Measurements from ENCODE around the gene ETV6. TPM values are rescaled to one million over a fixed set of nuclear protein-coding genes. Genes with fewer than 3 reads are reported as not detected.

ETV6 gene
- total RNA-seq, 1 donor from 2014 or later, result 42.0 TPM

DNA sequence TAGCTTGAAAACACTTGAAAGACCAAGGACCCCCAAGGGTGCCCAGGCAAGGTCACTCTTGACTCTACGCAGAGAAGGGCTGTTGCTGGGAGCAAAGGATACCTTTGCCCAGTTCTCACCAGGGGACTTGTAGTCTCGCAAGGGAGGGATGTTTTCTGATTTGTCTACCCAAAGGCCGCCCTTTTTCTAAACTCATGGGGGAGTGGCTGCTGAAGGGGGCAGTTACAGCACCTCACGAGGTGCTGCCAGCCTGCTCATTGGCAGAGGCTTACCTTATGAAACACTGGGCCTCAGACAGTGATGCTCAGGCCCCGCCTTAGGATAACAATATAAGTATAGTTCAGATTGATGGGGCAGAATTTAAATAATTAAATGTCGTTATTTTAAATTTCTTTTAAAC lies 107.0 kb downstream of the ETV6 start:
- DNase-seq (ENCODE audit: low spot score), result no peak

GRCh38 chr12:11757095-11757494 lies 107.6 kb downstream of the ETV6 start:
- no peak for DNase-seq (ENCODE audit: low spot score)

DNA sequence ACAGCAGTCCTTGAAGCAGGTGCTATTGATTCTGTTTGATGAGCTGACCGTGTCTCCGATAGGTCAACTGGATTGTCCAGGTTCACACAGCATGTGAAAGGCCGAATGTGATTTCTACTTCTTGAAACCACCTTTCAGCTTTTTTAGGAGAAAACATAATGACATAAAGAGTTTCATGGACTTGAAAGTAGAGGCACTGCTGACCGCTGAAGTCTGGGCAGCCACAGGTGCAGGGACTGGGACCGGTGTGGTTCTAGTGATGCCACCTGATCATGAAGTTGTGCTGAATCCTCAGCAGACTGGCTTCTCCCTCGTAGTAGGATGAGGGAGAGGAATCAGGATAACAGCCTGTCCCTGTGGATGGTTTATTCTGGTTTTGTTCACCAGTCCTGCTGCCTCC lies 108.1 kb downstream of the ETV6 start:
- DNase-seq (ENCODE audit: low spot score), result no peak

DNA sequence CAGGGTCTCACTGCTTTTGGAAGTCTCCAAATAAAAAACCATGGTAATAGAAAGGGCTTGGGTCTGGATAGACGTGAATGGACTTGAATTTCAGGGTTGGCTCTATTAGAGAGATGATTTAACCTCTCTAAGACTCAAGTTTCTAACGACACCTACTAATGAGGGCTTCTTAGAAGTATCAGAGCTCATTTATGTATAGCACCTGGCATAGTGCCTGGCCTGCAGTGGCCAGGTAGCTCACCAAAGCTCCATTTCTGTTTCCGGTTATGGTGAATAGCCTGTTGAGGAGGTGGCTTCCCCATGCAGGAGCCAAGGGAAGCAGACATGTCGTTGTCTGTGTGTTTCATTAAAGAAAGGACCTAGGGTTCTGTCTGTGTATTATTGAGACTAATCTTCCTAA lies 108.6 kb downstream of the ETV6 start:
- no peak for DNase-seq (ENCODE audit: low spot score)

- no peak for DNase-seq (ENCODE audit: low spot score)
These were observed 109.3 kb downstream of the ETV6 start for GRCh38 chr12:11758510-11759493.

DNA sequence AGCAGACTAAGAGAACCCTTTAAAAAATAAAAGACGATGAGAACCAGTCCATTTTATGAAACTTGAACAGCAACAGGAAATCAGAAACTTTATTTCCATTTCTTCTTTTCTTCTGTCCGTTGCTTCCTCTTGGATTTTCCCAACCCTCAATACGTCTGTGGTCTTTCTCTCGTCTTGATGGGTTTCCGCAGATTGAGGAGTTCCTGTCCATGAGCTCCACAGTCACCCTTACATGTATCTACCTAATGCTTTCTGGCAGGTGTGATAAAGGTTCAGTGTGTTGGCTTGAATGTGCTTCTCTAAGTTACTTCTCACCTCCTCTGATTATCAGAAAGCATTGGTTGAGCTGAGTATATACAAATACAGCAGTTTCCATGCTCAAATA lies 110.0 kb downstream of the ETV6 start:
- no peak for DNase-seq (ENCODE audit: low spot score)

GRCh38 chr12:11759899-11760298 lies 110.4 kb downstream of the ETV6 start:
- no peak for DNase-seq (ENCODE audit: low spot score)

GRCh38 chr12:11761869-11762567 lies 112.5 kb downstream of the ETV6 start:
- DNase-seq (ENCODE audit: low spot score), result no peak

- no peak for DNase-seq (ENCODE audit: low spot score)
These were observed 113.4 kb downstream of the ETV6 start for GRCh38 chr12:11762723-11763326.

DNA sequence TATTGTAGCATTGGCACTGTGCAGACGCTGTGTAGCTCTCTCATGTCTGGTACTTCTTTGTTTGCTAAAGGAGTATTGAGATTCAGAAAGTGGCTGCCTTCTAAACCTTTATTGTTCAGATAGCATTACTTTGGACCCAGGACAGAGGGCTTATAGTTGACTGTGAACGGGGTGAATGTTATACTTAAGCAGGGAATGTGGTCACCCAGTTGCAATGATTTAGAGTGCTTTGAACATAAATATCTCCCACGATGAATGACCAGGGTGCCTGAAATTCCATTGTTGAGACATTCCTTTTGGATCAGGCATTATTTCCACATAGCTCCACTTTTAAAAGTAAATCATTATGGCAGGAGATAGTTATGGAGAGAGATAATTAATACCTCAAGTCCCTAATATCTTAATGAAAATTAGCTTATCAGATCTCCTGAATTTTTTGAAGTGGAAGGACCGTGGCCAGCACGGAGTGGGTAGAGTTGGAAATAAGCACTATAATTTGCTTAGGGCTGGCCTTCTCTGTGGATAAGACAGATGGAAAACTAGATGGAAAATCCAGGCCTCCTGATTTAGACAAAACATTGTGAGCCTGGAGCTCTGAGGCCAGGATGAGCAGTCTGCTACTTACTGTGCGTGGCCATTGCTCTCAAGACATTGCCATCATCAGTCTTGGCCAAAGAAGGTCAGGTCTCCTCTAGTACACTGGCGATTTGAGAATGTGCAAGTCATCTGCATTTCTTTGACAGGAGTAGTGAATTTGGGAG lies 114.5 kb downstream of the ETV6 start:
- DNase-seq (ENCODE audit: low spot score), result no peak

DNA sequence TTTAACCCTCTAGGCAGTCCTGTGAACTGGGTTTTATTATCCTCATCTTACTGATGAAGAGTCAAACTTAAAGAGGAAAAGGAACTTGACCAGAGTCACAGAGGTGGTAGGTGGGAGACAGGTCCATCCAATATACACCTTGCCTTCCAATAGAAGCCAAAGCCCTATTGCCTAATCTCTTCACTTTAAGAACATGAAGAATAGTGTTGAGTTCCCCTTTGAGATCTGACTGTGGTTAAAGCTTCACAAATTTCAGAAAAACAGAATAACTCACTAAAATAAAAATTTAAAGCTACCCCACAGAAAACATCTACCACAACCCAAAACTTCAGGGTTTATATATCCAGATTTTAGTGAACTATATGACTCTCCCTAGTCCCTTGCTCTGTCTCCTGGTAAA lies 115.4 kb downstream of the ETV6 start:
- DNase-seq (ENCODE audit: low spot score), result no peak

GRCh38 chr12:11765421-11765816 lies 115.9 kb downstream of the ETV6 start:
- no peak for DNase-seq (ENCODE audit: low spot score)

- no peak for DNase-seq (ENCODE audit: low spot score)
These were observed 116.6 kb downstream of the ETV6 start for GRCh38 chr12:11765817-11766794.

DNA sequence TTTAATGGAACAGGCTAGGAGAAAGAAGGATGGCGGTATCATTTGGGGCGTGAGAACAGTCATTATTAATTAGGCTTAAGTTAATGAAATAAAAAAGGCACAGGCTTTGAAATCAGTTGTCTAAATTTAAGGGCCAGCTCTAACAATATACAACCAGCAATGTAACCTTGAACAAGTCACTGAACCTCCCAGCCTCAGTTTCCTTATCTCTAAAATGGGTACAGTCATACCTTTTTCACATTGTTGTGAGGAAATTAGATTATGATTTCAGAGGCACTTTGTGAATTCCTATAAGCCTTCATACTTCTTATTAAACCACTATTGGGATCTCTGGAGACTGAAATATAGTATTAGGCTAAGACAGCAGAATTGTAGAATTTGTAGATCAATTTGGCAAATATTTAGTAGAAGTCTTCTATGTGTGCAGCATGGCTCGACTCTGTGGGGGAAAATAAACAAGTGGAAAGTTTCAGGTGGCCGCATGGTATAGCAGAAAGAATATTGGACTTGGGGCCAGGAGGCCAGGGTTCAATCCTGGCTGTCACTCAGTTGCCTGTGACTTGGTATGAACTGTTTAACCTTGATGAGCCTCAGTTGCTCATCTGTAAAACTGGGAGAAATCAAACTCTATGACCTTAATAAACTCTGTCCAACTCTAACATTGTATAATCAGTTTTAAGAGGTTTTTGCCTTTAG lies 117.7 kb downstream of the ETV6 start:
- DNase-seq (ENCODE audit: low spot score), result no peak

DNA sequence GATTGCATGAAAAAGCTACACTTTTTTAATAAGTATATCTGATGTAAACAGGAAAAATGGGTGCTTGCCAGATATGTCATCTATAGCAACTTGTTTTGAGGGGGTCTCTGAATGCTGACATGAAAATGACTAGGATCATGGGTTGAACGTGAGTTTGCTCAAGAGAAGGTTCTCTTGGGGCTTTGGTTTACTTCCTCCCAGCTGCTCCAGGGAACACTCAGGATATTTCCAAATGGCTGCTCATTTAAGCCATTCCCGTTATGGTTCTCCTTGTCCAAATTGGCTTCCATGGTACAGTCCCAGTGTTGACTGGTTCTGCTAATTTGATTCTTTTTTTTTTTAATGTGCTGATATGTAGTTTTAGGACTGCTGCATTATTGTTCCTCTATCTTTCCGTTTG lies 118.3 kb downstream of the ETV6 start:
- no peak for DNase-seq (ENCODE audit: low spot score)

DNA sequence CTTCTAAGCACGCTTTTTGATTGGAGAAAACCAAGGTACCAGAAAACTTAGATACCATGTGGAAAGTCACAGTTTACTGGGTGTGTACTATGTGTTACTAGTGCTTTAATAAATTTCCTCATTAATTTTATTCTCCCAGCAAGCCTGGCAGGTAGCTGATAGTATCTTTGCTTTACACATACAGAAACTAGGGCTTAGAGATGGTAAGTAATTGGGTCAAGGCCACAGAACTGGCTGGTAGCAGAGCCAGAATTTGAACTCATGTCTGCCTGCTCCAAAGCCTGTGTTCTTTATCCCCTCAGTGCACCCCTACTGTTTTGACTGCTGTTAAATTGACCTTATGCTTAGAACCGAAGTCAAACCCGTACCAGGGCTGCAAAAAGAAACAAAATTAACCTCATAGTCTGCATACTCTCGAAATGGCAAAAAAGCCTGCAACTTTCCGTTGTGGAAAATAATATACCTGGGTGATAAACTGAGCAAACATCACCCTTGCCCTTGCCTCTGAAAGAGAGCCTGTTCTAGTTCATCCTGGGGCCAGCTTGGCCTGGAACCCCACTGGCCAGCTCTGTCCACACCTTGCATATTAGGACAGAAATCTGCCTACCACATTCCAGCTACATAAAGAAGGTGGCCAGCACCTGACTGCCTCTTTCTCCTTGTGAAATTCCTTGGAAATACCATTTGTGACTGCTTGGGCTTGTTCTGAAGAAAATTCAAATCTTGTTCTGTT lies 118.9 kb downstream of the ETV6 start:
- DNase-seq (ENCODE audit: low spot score), result no peak

- no peak for DNase-seq (ENCODE audit: low spot score)
These were observed 120.4 kb downstream of the ETV6 start for GRCh38 chr12:11769723-11770514.

DNA sequence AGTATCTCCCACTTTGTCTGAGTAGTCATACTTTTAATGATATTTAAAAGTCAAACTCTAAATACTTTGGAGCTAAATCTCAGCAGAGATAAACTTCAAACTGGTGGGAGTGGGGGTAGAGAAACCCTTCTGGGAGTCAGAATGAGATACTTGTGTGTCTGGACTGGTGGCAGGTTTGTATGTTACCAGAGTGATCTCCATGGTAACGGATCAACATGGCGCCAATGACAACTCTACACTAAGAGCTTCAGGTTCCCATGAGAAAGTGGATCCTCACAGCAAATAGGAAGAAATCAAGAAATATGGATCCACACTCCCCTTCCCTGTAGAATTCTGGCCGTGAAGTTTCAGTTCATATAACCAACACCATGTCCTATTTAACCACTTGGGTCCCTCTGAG lies 121.9 kb downstream of the ETV6 start:
- no peak for DNase-seq (ENCODE audit: low spot score)

Data from mesenteric fat pad (tissue), 1 donor.